Activated T-cell treated with anti-CD3 and anti-CD28 coated beads, Interleukin-2, amount 50 U/mL, for 24 hours (primary cell): ENCODE measurements around the gene LTBP1.
A peak's percentile ranks its signal among the peaks of the same experiment; 100 is the strongest.
"Not testable (repeated sequence)": the region's sequence is repeated elsewhere in the genome, so short reads cannot be mapped to it uniquely, and the experiment has no call there.

Experiments
- DNase-seq: peaks from one replicate; pipeline ENCODE4 v3.0.0-alpha.2; 2020
- H3K27ac Mint-ChIP-seq: 2 replicates; pipeline ENCODE4 v1.8.0; 2020; ENCODE audit warnings: mild to moderate bottlenecking, mixed read lengths
- H3K27me3 Mint-ChIP-seq: 2 replicates; pipeline ENCODE4 v1.8.0; 2020; ENCODE audit warnings: mixed read lengths
- H3K36me3 Mint-ChIP-seq: 2 replicates; pipeline ENCODE4 v1.8.0; 2020; ENCODE audit warnings: low read depth, mixed read lengths
- H3K4me1 Mint-ChIP-seq: 2 replicates; pipeline ENCODE4 v1.8.0; 2020; ENCODE audit warnings: low read depth, mixed read lengths
- H3K4me3 Mint-ChIP-seq: 2 replicates; pipeline ENCODE4 v1.8.0; 2020; ENCODE audit warnings: mild to moderate bottlenecking, moderate library complexity, mixed read lengths
- H3K9me3 Mint-ChIP-seq: 2 replicates; pipeline ENCODE4 v1.8.0; 2020; ENCODE audit warnings: mixed read lengths

LTBP1 gene

DNA sequence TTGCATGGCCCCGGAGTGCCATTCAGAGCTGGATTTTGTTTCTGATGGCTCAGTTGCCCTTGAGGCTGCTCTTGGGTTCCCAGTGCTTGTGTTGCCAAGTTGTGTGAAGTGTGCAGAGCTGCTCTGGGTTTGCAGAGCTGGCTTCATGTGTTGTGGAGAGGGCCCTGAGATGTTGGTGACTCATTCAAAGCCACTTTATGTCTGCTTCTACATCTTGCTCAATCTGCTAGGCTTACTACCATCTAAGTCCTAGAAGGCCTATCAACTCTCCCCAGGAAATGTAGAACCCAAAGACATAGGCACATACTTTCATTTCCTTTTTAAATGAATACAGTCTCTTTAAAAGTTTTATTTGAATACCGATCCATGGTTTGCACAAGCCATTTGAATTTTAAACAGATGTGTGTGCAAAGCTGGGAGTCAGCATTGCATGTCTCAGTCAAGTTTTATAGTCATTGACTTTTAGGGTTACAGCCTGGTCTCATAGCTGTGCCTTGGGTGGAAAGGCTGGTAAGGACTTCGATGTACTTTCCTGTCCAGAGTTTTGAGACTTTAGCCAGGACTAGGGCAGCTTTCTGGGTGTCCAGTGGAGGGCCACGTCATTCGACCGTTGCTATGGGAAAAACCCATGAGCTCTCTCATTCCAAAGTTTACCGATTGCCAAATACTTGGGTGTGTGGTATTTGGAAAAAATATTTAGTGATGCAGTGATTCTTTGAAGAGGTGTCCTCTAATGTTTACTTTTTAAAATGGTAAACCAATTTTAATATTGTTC, 105.0 kb downstream of the LTBP1 start:
- no peaks in the 10 kb centered on the region for H3K36me3 Mint-ChIP-seq
- DNase-seq = no peak
- H3K4me3 Mint-ChIP-seq = no peak overlapping the region
- no peaks in the 10 kb centered on the region for H3K4me1 Mint-ChIP-seq
- H3K27ac Mint-ChIP-seq = no peak overlapping the region
- peaks cover 5% of the 10 kb centered on the region for H3K27me3 Mint-ChIP-seq
- no peaks in the 10 kb centered on the region for H3K9me3 Mint-ChIP-seq

DNA sequence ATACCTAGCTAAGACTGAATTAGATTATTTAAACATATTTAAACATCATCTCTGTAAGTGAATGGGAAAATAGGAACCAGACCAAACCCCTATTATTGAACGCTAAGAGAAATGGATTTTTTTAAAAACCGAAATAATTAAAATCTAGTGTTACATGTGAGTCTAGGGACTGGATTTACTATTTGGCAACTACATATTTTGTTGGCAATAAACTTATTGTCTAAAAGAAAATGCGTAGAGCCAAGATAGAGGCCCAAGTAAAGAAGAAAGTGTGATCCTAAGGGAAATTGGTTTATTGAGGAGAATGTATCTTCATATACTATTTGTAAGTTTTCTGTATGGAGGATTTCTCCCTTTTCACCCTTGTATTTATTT, 105.6 kb downstream of the LTBP1 start:
- H3K9me3 Mint-ChIP-seq = no peaks in the 10 kb centered on the region
- no peaks in the 10 kb centered on the region for H3K36me3 Mint-ChIP-seq
- H3K27ac Mint-ChIP-seq = no peak overlapping the region
- no peak for DNase-seq
- H3K4me1 Mint-ChIP-seq = no peaks in the 10 kb centered on the region
- H3K4me3 Mint-ChIP-seq = no peak overlapping the region
- peaks cover 1% of the 10 kb centered on the region for H3K27me3 Mint-ChIP-seq

DNA sequence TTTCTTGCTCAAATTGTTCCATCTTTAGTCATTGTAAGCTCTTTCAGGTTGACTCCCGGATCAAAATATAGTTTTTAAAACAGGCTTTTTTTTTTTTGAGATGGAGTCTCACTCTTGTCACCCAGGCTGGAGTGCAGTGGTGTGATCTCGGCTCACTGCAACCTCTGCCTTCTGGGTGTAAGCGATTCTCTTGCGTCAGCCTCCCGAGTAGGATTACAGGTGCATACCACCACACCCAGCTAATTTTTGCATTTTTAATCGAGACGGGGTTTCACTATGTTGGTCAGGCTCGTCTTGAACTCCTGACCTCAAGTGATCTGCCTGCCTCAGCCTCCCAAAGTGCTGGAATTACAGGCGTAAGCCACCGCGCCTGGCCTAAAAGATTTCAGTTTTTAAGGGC, 106.0 kb downstream of the LTBP1 start:
- DNase-seq, H3K36me3 Mint-ChIP-seq, H3K4me3 Mint-ChIP-seq, H3K4me1 Mint-ChIP-seq, H3K27me3 Mint-ChIP-seq, H3K9me3 Mint-ChIP-seq, H3K27ac Mint-ChIP-seq: not testable (repeated sequence)

DNA sequence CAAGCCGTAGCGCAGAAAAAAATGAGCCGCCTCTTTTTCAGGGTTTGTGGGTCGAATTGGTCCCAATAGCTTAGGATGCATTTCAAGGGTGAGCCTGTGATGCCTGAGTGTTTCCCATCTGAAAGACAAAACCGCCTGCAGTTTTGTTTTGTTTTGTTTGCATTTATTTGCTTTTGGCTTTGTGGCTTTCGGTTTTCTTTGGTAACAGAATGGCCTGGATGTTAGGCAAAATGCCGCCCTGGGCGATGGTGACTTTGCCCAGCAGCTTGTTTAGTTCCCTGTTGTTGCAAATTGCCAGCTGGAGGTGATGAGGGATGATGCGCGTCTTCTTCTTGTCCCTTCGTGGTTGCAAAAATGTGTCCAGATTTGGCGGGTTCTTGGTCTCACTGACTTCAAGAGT, 109.4 kb downstream of the LTBP1 start:
- DNase-seq = no peak
- Mint-ChIP-seq H3K9me3 (no peaks in the 10 kb centered on the region), H3K4me1 (no peaks in the 10 kb centered on the region), H3K36me3 (no peaks in the 10 kb centered on the region), H3K27ac (no peak overlapping the region), H3K27me3 (no peaks in the 10 kb centered on the region), H3K4me3 (no peak overlapping the region)

DNA sequence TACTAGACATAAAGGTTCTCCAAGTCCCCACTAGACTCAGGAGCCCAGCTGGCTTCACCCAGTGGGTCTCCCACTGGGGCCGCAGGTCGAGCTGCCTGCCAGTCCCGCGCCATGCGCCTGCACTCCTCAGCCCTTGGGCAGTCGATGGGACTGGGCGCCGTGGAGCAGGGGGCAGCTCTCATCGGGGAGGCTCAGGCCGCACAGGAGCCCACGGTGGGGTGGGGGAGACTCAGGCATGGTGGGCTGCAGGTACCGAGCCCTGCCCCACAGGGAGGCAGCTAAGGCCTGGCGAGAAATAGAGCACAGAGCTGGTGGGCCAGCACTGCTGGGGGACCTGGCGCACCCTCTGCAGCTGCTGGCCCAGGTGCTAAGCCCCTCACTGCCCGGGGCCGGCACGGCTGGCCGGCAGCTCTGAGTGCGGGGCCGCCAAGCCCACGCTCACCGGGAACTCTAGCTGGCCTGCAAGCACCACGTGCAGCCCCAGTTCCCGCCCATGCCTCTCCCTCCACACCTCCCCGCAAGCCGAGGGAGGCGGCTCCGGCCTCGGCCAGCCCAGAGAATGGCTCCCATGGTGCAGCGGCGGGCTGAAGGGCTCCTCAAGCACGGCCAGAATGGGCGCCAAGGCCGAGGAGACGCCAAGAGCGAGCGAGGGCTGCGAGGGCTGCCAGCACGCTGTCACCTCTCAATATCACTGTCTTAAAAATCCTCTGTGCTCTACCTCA, 110.7 kb downstream of the LTBP1 start:
- H3K4me3 Mint-ChIP-seq, H3K4me1 Mint-ChIP-seq, H3K27ac Mint-ChIP-seq, H3K27me3 Mint-ChIP-seq, H3K36me3 Mint-ChIP-seq, DNase-seq, H3K9me3 Mint-ChIP-seq: not testable (repeated sequence)

DNA sequence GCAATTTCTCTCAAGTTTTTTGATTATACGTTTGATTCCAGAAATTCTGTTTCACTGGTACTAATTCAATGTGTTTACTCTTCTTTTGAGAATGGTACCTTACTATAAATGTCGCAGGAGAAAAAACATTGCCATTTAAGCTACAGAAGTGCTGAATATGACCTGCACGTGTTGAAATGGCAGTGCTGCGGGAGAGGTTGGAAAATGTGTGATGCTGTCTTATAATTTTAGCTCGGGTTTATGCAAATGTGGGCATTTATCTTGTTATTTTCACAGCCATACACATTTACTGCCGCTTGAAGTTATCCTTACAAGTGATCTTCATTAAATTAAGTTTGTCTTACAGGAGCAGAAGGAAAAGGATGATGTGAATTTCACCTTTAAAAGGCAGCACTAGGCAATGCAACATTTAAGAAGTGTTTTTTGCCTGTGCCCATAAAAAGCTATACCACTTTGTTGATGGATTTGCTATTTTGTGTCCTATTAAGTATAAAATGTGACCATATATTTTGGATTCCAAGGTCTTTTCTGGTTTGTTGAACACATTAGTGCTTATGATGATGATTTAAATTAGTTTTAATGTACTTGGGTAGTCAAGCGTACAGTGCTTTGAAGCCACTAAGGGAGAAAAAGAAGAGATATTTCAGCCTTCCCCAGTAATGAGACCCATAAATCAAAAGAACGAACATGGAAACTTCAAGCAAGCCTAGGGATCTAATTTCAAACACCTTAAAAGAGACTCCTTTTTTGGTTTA, 112.1 kb downstream of the LTBP1 start:
- no peaks in the 10 kb centered on the region for H3K36me3 Mint-ChIP-seq
- DNase-seq = no peak
- no peaks in the 10 kb centered on the region for H3K4me1 Mint-ChIP-seq
- peaks cover 3% of the 10 kb centered on the region for H3K27me3 Mint-ChIP-seq
- H3K4me3 Mint-ChIP-seq = no peak overlapping the region
- no peaks in the 10 kb centered on the region for H3K9me3 Mint-ChIP-seq
- no peak overlapping the region for H3K27ac Mint-ChIP-seq

DNA sequence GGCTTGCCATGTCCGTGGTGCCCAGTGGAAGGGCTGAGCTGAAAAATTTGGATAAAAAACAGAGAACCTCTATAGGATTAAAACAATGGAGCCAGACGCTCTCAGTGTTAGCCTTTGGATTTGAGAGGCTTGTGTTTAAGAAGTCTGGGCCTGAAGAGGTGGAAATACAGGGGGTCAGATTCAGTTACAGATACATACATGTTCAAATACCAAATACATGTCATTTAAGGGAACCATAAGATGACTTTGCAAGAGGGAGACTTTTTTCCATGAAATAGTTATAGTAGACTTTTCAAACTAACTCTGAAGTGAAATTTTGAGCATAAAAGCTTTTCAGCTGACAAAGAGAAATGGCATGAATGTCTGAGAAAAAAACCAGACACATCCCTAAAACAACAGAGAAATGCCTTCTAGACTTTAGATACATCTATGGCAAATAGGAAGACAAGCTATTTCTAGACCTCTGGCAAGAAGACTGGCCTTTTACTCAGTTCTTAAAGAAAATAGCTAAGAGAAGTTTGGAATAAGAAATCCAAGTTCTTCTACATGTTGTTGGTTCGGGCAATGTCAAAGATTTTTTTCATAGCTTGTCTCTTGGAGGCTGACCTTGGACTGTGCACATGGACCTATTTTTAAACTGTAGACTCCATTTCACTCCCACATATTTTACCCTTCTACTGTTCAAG, 112.9 kb downstream of the LTBP1 start:
- Mint-ChIP-seq H3K4me1 (no peaks in the 10 kb centered on the region), H3K27ac (no peak overlapping the region), H3K36me3 (no peaks in the 10 kb centered on the region), H3K4me3 (no peak overlapping the region), H3K27me3 (peaks cover 3% of the 10 kb centered on the region), H3K9me3 (no peaks in the 10 kb centered on the region)
- no peak for DNase-seq

DNA sequence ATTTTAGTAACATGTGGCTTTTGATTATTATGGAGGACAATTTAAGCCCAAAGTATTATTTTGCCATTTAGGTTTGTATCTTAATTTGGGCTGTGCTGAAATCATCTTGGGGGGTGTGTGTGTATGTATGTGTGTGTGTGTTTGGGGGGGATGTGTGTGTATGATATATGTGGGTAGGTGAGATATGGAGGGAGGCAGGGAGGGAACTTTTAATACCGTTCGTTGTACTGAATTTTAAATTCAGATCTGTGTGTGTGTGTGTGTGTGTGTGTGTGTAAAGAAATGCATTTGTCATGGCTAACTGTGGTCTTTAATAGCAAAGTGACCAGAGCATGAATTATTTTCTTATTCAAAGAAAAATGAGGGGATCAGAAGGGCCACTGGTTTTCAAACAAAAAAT, 113.7 kb downstream of the LTBP1 start:
- Mint-ChIP-seq H3K9me3 (no peaks in the 10 kb centered on the region), H3K4me3 (no peak overlapping the region), H3K4me1 (no peaks in the 10 kb centered on the region), H3K27me3 (peaks cover 3% of the 10 kb centered on the region), H3K36me3 (no peaks in the 10 kb centered on the region), H3K27ac (no peak overlapping the region)
- no peak for DNase-seq

DNA sequence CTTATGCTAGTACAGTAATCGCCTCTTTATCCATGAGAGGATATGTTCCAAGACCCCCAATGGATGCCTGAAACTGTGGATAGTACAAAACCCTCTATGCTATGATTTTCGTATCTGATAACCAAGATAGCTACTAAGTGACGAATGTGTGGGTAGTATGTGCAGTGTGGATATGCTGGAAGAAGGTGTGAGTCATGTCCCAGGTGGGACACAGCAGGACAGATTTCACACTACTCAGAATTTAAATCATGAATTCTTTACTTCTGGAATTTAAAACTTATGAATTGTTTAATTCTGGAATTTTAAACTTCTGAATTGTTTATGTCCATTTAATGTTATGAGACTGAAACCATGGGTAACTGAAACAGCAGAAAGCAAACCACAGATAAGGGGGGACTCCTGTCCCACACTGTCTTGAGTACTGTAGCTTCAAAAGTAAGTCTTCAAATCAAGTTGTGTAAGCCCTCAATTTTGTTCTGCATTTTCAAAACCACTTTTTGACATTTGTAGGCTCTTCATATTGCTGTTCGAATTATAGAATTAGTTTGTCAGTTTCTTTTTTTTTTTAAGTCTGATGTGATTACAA, 116.0 kb downstream of the LTBP1 start:
- Mint-ChIP-seq H3K4me1 (no peaks in the 10 kb centered on the region), H3K9me3 (no peaks in the 10 kb centered on the region), H3K4me3 (no peak overlapping the region), H3K36me3 (no peaks in the 10 kb centered on the region), H3K27ac (no peak overlapping the region), H3K27me3 (peaks cover 16% of the 10 kb centered on the region)
- no peak for DNase-seq

DNA sequence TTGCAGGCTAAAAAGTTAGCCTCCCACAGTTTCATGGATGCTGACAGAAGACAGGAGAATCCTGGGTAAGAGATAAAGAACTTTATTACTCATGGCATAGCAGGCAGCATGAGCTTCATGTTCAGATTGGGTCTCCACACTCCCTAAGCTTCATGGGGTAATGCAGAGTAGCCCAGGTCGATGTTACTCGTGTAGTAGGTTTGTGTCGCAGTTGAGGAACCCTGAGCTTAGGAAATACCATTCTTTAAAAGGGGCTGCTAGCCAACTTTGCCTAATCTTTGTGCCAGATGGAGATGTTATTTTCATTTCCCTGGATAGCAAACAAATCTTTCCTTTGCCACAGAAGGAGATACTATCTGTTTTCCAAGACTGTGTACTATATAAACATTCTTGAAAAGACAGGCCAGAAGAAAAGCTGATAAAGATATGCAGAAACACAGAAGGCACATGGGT, 117.6 kb downstream of the LTBP1 start:
- Mint-ChIP-seq H3K4me1 (peaks cover 5% of the 10 kb centered on the region), H3K36me3 (no peaks in the 10 kb centered on the region), H3K9me3 (no peaks in the 10 kb centered on the region), H3K27me3 (peaks cover 22% of the 10 kb centered on the region), H3K27ac (no peak overlapping the region), H3K4me3 (no peak overlapping the region)
- DNase-seq = no peak

DNA sequence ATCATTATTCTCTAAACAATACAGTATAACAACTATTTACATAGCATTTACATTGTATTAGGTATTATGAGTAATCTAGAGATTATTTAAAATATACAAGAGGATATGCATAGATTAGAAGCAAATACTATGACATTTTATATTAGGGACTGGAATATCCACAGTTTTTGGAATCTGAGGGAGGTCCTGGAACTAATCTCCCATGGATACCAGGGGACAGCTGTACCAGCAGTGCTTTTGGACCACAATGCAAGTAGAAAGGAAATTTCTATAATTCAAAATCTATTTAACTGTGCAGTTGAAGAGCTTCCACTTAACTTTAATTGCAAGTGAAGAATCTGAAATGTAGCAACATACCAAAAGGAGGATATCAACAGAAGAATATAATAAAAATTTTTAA, 120.8 kb downstream of the LTBP1 start:
- Mint-ChIP-seq H3K36me3 (no peaks in the 10 kb centered on the region), H3K27ac (no peak overlapping the region), H3K9me3 (no peaks in the 10 kb centered on the region), H3K4me1 (peaks cover 16% of the 10 kb centered on the region), H3K27me3 (peaks cover 23% of the 10 kb centered on the region), H3K4me3 (no peak overlapping the region)
- DNase-seq = no peak

DNA sequence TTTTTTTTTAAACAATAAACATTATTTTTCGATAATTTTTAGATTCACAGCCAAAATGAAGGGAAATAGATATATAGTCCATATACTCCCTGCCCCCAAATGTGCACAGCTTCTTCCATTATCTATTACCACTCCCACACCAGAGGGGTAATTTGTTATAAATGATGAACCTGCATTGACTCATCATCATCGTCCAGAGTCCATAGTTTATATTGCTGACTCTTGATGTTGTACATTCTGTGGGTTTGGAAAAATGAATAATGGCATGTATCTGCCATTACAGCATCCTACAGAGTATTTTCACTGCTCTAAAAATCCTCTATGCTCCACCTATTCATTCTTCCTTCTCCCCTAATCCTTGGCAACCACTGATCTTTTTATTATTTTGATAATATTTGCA, 121.5 kb downstream of the LTBP1 start:
- H3K27me3 Mint-ChIP-seq = peaks cover 28% of the 10 kb centered on the region
- no peaks in the 10 kb centered on the region for H3K36me3 Mint-ChIP-seq
- no peak for DNase-seq
- no peak overlapping the region for H3K4me3 Mint-ChIP-seq
- H3K27ac Mint-ChIP-seq = no peak overlapping the region
- H3K9me3 Mint-ChIP-seq = no peaks in the 10 kb centered on the region
- peaks cover 16% of the 10 kb centered on the region for H3K4me1 Mint-ChIP-seq

DNA sequence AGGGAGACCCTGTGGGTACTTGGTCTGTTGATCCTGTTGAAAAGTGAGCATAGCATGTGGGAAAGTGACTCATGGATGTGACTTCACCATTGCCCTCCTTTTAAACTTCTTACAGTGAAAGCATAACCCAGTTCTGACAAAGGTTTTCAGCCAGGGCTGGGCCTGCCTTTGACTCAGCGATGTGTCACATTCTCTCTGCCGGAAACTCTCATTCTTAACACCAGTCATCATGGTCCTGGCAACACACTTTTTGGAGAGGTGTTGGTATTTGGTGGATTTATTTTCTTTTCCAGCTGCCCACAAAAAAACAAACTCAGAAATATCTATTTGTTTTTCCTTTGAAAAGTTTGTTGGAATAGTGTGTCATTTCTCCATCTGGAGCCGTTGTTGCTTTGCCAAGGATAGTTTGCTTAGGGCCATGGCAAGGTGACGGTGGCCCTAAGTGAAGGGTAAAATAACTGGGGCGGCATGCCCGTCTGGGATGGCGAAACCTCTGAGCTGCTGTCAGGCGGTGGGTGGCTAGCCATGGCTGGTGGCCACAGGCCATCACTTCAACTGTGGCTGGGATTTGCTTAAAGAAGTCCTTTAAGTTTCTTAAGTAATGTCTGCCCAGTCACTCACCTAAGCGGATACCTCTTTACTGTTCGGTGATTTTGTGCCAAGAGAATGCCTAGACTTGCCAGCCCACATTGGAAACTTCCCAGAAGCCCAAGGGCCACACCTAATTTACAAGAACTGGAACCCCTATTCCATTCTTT, 123.3 kb downstream of the LTBP1 start:
- Mint-ChIP-seq H3K27ac (peak overlapping the region; percentile 4), H3K4me1 (peaks cover 16% of the 10 kb centered on the region), H3K4me3 (no peak overlapping the region), H3K9me3 (no peaks in the 10 kb centered on the region), H3K36me3 (no peaks in the 10 kb centered on the region), H3K27me3 (peaks cover 28% of the 10 kb centered on the region)
- DNase-seq = peak; percentile 31

DNA sequence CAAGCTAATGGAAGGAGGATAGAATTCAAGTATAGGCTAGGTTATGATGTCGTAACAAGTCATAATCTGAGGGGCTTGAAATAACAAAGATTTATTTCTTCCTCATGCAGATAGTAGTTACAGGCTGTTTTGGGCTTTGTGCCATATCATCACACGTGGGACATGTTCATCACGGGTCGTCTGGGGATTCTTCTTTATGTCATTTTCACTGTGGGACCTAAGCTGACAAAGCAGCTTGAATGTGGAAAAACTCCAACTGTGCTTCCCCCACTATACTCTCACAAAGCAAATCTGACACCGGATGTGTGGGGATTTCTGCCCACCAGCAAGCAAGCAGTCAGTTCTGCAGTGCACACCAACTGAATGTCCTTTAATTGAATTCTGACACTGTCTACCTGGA, 124.8 kb downstream of the LTBP1 start:
- Mint-ChIP-seq H3K4me1 (peaks cover 16% of the 10 kb centered on the region), H3K4me3 (no peak overlapping the region), H3K36me3 (no peaks in the 10 kb centered on the region), H3K9me3 (no peaks in the 10 kb centered on the region), H3K27me3 (peaks cover 20% of the 10 kb centered on the region), H3K27ac (no peak overlapping the region)
- DNase-seq = no peak
